GM19463 (cell line): ENCODE measurements around the gene EPB42.
"Not testable (repeated sequence)": the region's sequence is repeated elsewhere in the genome, so short reads cannot be mapped to it uniquely, and the experiment has no call there.

Experiments used
- ATAC-seq: cut with Tn5 transposase; IDR thresholded peaks from one replicate; pipeline ENCODE4 v1.9.1; 2021; ENCODE audit warnings: mild to moderate bottlenecking, moderate library complexity; ENCODE audit not compliant: unreplicated experiment

EPB42 gene

DNA sequence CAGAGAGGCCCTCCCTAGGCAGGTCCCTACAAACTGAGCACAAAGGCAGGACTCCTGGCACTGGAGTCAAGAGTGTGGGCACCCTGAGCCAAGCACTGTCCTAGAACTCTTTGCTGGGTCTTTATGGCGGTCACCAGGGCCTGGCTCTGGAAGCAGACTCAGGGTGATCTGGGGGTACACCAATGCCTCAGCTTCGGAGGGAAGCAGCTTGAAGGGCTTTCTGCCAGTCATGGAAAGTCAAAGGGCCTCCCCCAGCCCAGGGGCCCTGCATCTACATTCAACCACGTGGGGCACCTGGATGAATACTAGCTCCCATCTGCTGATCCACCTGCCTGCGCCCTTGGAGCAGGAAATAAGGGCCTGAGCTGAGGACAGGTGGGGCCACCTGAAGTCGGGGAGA is 7.4 kb downstream of the EPB42 start:
- no peak for ATAC-seq

DNA sequence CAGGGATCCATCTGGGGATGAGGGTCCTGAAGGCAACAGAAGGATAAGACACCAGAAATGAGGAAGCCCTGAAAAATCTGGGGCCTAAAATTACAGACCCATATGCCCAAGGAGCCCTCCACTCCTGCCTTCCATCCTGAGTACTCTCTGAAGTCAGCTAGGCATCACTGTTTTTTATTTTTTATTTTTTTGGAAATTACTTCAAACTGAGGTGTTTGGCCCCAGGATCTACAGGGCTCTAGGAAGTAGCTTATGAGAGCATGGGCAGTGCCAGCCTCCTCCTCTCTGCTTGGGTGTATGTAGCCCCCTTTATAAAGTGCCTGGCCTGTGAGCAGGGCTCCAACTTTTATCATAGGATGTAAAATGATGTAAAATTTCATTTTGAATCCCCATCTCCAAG is 7.9 kb downstream of the EPB42 start:
- ATAC-seq = no peak

DNA sequence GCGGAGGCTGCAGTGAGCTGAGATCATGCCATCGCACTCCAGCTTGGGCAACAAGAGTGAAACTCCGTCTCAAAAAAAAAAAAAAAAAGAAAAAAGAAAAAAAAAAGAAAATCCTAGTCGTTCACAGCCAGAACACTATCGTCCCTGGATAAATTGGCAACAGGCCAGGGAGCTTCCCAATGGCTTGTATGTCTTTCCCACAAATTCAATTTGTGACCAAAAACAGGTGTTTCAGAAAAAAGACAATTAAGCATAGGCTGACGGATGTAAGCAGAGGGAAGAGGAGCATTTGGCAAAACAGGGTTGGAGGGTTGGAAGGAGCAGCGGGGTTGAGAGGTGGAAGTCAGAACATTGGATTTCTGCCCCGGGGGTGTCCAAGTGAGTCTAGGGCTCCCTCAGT is 8.5 kb downstream of the EPB42 start:
- ATAC-seq = no peak

DNA sequence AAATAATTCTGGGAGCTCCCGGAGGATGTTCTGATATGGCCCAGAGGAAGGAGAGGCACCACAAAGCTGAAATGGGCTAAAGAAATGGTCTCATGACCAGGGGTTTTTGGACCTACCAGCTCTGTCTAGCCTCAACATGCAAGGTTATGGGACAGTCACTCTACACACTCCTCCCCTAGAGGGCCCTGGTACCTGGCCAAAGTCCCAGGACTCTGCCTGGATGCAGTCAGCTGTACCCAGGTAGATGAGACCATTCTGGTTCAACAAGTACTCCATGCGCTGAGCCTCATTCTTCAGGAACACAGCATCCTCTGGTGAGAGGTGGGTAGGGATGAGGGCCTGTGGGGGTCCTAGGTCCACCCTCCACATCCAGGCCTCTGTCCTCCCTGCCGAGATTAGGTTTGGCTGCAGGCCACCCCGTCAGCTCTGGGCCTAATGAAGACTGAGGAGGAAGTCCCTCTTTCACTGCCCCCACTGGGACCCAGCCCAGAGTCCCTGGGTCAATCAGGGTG is 9.5 kb downstream of the EPB42 start:
- ATAC-seq = no peak

DNA sequence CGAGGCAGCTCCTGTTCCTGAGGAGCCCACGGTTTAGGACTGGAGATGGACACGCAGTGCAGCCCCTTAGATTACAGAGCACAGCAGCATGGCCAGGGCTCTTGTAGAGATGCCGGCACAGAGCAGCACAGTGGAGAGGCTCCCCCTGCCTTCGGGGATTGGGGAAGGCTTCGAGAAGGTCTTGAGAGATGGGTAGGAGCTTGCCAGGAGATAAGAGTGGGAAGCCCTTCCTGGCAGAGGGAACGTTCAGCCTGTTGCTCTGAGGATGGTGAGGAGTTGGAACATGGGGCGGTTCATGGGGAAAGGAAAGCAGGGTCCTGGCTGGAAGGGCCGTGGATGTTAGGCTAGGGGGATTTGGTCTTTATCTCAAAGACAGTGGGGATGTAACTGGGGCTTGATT is 10.0 kb downstream of the EPB42 start:
- no peak for ATAC-seq

DNA sequence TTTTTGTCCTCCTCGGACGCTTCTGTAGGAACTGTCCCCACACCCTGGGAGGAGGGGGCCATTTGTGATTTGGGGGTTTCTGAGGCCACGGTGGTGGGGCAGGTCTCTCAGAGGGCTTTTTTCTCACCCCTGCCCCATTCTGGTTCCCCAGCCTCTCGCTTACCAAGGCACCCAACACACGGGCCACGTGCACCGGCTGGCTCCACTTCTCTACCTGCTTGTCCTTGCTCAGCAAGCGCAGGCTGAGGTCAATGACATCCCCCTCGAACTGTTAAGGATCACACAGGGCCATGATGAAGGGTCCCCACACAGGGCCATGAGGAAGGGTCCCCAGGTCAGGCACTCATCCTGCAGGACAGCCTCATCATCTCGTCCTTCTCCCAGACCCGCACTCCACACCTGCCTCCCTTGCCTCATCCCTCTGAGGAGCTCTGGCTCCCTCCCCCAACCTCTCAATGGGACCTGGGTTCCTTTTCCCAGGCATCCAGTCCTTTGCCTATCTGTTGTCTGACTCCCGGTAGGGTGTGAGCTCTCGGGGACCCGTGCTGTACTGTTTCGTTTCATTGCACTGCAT is 10.6 kb downstream of the EPB42 start:
- no peak for ATAC-seq

DNA sequence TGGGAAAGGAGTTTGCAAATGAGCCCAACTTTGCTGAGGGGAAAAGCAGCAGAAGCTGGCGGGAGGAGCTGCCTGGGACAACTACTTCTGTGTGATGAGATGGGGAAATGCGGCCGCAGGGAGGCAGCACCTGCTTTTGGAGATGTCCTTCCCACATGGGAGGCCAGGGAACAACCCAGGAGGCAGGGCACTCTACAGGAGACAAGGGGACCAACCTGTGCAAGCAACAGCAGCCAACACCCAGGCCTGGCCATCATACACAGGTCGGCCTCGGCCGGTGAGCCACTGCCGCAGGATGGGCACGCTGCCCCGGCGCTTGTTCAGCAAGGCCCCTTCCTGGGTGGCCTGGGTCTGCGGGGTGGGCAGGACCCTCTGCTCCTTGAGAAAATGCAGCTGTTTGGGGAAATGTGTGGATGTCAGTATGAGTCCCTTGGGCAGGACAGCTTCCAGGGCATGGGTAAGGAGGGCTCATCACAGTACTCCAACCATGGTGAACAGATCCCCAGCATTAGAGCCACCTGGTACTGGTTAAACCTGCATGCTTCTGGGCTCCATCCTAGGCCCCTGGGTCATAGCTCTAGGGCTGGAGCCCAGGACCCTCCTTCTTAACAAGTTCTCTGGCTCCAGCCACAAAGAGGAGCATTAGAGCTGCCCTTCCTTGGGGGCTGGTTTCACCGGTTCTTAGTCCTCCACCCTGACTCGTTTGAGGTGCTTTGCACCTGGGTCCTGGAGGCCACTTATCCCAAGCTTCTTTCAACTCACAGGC is 11.6 kb downstream of the EPB42 start:
- ATAC-seq = no peak

DNA sequence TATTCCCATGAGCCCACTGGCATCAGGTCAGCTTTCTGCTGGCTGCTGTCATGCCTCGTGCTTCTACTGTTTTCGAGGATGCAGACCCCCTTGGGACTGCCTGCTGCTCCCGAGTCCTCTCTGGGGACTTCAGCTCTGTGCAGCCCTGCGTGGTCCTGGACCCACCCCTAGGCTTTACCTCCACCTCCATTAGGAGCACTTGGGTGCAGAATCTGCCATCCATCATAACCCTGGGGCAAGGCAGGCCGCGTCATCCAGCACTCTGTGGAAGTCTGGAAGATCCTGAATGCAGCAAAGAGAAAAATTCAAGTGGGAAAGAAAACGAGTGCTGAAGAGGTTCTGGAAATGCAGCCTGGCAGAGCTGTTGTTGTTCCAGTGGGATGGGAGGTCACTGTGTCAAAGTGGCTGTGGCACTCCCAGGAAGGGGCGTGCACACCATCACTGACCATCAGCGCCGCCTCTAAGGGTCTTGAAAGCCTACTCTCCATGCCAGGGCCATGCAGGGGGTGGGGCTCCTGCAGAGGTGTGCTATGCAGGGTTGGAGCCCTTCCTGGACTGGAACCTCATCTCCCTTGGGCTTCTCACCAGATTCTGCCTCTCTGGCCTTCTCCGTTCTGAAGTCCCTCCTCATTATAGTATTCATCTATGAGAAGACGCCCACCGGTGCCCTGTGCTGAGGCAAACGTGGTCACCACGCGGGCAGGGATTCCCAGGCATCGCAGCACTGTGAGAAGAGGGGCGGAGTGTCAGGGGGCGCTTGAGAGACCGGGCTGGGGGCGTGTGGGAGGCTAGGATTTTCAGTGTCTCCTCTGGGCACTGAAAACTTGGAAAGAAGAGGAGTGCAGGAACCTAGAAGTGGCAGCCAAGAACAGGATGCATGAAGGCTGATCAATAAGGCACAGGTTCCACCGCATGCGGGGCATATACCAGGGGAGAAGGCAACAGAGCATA is 12.5 kb downstream of the EPB42 start:
- ATAC-seq = no peak

DNA sequence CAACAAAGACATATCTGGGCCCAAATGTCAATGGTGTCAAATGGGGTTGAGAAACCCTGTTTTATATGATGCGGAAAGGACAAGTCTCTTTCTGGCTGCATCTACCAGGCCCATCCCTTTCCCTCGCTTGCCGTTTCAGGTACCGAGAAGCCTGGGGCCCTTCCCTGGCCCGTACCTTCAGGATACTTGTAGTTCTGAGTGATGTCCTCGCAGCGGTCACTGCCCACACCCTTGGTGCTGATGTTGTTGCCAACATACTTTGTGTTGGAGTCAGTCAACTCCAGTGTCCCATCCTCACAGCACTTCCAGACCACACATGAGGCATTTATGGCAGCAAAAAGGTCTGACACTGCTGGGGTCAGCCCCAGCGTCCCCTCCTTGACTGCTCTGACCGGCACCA is 13.8 kb downstream of the EPB42 start:
- no peak for ATAC-seq

DNA sequence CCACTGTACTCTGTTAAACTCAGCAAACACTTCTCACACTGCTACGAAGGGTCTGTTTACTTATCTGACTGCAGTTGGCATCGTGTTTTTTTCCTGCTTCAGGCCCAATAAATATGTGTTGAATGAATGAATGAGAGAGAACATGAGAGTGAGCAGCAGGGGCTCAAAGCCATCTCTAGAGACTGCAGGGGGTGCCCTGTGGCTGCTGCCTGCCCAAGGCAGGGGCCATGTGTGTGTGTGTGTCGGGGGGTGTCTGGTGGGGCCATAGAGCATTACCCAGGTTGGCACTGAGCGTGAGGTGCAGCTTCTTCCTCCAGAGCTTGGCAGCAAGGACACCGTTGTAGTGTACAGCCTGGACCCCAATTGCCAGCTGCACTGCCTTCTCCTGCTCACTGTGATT is 14.8 kb downstream of the EPB42 start:
- no peak for ATAC-seq

DNA sequence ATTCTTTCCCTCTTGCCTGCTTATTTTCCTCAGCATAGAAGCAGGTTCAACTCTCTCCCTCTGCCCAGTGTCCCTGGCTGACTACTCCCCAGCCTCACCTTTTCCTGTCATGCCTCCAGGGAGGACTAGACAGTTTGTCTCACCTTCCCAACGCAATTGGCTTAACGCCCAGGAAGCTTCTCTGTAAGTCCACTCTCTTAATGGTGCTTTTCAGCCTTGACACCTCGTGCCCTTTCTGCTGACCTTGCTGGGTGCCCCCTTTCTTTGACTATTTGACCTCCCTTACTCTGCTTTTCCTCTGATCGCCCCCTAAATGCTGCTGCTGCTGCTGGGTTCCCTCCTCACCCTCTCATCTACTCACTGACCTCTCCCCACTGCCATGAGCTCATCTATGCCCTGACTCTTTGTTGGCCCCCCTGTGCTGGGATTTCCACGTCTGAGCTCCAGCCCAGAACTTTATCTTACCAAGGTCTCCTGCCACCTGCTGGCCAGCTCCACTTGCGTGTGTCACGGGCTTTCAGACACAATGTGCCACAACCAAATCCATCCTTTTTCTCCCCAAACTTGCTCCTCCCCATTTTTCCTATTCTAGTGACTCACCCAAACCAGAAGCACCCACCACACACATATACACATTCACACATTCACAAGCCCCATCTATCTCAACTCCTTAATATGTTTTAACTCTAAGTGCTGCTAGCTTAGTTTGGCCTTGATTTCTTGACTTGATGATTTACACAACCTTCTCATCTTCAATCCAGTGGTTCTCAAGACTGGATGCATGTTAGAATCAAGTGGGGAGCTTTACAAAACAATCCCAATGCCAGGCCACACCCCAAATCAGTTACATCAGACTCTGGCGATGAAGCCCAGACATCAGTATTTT is 16.6 kb downstream of the EPB42 start:
- no peak for ATAC-seq

DNA sequence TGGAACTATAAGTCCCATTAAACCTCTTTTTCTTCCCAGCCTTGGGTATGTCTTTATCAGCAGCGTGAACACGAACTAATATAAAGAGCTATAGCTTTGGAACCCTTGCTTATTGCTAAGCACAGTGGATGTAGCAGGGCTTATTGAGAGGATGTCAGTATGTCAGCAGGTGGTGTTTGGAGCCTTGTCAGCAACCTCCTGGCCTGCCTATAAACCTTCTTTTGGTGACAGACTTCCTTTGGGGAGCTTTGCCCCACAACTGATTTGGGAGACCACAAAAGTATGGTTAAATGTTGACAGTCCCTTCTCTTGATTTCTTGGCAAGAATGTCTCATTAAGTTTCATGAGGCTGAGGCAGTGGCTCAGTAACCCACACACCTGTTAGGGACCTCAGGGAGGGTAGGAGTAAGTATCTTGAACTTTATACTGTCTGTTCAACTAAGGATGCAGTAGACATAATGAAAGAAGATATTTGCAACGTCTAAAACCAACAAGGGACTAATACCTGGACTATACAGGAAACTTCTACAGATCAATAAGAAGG is 20.8 kb downstream of the EPB42 start:
- no peak for ATAC-seq

DNA sequence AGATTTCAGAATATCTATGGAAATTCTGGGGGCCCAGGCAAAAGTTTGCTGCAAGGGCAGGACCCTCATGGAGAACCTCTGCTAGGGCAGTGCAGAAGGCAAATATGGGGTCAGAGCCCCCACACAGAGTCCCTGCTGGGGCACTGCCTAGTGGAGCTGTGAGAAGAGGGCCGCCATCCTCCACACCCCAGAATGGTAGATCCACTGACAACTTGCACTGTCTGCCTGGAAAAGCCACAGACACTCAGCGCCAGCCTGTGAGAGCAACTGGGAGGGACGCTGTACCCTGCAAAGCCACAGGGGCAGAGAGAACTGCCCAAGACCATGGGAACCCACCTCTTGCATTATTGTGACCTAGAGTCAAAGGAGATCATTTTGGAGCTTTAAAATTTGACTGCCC is 21.8 kb downstream of the EPB42 start:
- ATAC-seq = no peak

DNA sequence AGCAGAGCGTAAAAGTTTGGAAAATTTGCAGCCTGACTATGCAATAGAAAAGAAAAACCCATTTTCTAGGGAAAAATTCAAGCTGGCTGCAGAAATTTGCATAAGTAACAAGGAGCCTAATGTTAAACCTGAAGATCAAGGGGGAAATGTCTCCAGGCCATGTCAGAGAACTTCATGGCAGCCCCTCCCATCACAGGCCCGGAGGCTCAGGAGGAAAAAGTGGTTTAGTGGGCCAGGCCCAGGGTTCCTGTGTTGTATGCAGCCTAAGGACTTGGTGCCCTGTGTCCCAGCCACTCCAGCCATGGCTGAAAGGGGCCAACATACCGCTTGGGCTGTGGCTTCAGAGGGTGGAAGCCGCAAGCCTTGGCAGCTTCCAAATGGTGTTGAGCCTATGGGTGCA is 22.3 kb downstream of the EPB42 start:
- ATAC-seq = not testable (repeated sequence)

DNA sequence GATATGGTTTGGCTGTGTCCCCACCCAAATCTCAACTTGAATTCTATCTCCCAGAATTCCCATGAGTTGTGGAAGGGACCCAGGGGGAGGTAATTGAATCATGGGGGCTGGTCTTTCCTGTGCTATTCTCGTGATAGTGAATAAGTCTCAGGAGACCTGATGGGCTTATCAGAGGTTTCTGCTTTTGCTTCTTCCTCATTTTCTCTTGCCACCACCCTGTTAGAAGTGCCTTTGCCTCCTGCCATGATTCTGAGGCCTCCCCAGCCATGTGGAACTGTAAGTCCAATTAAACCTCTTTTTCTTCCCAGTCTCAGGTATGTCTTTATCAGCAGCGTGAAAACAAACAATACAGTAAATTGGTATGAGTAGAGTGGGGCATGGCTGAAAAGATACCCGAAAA is 23.0 kb downstream of the EPB42 start:
- ATAC-seq = not testable (repeated sequence)

DNA sequence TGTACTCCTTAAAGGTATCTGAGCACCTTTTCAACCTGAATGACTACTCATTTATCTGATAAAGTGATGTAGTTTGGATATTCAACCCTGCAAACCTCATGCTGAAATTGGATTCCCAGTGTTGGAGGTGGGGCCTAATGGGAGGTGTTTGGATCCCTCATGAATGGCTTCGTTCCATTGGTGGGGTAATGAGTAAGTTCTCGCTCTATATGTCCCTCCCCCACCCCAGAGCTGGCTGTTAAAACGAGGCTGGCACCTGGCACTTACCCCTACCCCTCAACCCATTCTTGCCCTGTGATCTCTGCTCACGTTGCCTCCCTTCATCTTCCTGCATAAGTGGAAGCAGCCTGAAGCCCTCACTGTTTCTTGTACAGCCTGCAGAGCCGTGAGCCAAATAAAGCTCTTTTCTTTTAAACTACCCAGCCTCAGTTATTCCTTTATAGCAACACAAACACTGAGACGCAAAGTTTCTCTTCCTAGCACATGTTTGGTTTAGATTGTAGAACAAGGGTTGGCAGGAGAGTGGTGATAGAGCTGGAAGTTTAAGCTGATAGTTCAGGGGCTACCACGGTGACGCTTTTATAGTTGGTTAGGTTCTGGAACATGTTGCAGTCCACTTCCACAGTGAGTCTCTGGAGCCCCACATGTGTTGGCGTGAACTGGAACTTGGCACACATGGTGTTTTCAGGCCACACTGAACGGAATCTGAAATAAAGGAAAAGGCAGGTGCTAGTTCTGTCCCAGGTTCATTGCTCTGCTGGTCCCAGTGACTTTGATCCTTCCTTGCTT is 23.9 kb downstream of the EPB42 start:
- no peak for ATAC-seq

DNA sequence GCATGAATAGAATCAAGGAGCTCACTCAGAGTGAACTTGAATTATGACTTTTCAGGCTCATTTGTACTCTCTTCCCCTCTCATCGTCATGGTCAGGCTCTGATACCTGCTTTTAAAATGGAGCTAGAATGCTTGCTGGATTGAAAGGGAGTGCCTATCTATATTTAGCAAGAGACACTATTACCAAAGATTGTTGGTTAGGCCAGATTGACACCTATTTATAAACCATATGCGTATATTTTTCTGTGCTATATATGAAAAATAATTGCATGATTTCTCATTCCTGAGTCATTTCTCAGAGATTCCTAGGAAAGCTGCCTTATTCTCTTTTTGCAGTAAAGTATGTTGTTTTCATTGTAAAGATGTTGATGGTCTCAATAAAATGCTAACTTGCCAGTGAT is 26.0 kb downstream of the EPB42 start:
- no peak for ATAC-seq

DNA sequence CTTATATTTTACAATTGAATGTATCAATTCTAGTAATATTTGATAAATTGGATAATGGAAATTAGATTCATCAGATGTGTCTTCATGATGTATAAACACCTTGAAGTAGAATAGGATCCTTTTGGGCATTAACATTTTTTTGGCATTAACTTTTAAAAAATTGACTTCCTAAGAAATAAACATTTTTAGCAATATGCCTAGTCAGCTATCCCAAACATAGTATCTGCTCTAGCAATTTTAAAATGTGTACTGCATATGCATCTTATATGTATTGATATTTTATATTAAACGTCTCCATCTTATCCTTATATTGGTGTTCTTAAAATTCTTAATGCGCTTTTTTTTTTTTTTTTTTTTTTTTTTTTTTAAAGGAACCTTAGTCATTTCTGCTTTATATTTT is 27.1 kb downstream of the EPB42 start:
- ATAC-seq = no peak

DNA sequence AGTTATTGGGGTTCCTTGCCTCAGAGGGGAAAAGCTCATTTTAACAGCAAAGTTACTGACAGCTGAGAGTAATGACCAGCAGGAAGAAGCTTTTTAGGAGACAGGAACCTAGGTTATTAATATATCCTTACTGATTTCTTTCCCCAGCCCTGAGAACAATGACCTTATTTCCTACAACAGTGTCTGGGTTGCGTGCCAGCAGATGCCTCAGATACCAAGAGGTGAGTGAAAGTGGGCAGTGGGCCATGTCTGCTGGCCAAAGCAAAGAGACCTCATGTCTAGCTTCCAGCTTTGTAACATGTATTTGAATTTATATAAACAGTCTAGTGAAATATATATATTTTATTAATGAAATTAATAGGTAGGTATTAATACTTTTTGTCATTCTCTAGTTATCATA is 30.6 kb downstream of the EPB42 start:
- ATAC-seq = no peak

DNA sequence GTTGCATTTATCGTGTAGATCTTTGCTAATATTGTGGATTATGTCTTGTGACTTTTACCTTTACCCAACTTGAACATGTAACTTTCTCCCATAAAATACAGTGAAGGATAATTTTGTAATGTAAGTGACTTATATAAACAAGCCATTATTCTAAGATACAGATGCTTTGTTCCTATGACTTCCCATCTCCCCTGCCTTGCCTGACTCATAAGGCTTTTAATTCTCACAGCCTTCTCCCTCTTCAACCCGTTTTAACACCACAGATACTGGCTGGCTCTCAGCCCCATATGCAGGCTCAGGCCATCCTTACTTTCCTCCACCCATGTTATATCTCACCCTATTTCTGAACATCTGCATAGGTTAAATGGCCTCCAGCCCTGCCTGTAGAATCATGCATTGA is 31.5 kb downstream of the EPB42 start:
- no peak for ATAC-seq
